Mesendoderm (in vitro differentiated cells): ENCODE results near the gene FAM110A.
"Not testable (repeated sequence)": the region's sequence is repeated elsewhere in the genome, so short reads cannot be mapped to it uniquely, and the experiment has no call there.

Experiments
- DNase-seq: peaks from one replicate; pipeline ENCODE4 v3.0.0; 2013
- H2AK5ac ChIP-seq: 2 replicates; pipeline ENCODE4 v1.6.1; 2013; ENCODE audit warnings: low read length, inconsistent platforms
- H2BK120ac ChIP-seq: 2 replicates; pipeline ENCODE4 v1.6.1; 2013; ENCODE audit warnings: low read depth, mild to moderate bottlenecking, low read length, moderate library complexity, mixed read lengths
- H2BK15ac ChIP-seq: replicated peaks from 2 replicates; pipeline ENCODE4 v1.6.1; 2013; ENCODE audit warnings: low read depth, mild to moderate bottlenecking, moderate library complexity
- H2BK5ac ChIP-seq: 2 replicates; pipeline ENCODE4 v1.6.1; 2013; ENCODE audit warnings: low read length, inconsistent platforms
- H3K18ac ChIP-seq: 2 replicates; pipeline ENCODE4 v1.6.1; 2013; ENCODE audit warnings: mild to moderate bottlenecking, low read length, mixed read lengths
- H3K23ac ChIP-seq: one replicate; pipeline ENCODE4 v1.6.1; 2013; ENCODE audit warnings: low read length
- H3K27ac ChIP-seq: 2 replicates; pipeline ENCODE4 v1.5.1; 2013; ENCODE audit warnings: low read depth, mild to moderate bottlenecking, inconsistent platforms, low read length, moderate library complexity
- H3K27me3 ChIP-seq: 2 replicates; pipeline ENCODE4 v1.6.1; 2013; ENCODE audit warnings: low read length, control low read depth, mild to moderate bottlenecking, inconsistent platforms; ENCODE audit not compliant: insufficient read depth, poor library complexity
- H3K36me3 ChIP-seq: 2 replicates; pipeline ENCODE4 v1.6.1; 2013; ENCODE audit warnings: low read length, inconsistent platforms; ENCODE audit not compliant: control insufficient read depth, insufficient read depth
- H3K4ac ChIP-seq: one replicate; pipeline ENCODE4 v1.6.1; 2013; ENCODE audit warnings: low read depth, mild to moderate bottlenecking, low read length, moderate library complexity
- H3K4me1 ChIP-seq: 2 replicates; pipeline ENCODE4 v1.6.1; 2013; ENCODE audit warnings: low read depth, low read length, inconsistent platforms; ENCODE audit not compliant: control insufficient read depth
- H3K4me2 ChIP-seq: 2 replicates; pipeline ENCODE4 v1.6.1; 2013; ENCODE audit warnings: low read length
- H3K4me3 ChIP-seq: 2 replicates; pipeline ENCODE4 v1.5.1; 2013; ENCODE audit warnings: mild to moderate bottlenecking, low read length
- H3K56ac ChIP-seq: one replicate; pipeline ENCODE4 v1.6.1; 2013; ENCODE audit warnings: low read length
- H3K79me1 ChIP-seq: 2 replicates; pipeline ENCODE4 v1.6.1; 2013; ENCODE audit warnings: low read length, inconsistent platforms
- H3K79me2 ChIP-seq: 2 replicates; pipeline ENCODE4 v1.6.1; 2013; ENCODE audit warnings: mild to moderate bottlenecking, low read length; ENCODE audit not compliant: control insufficient read depth, insufficient read depth
- H3K9ac ChIP-seq: 2 replicates; pipeline ENCODE4 v1.6.1; 2013; ENCODE audit warnings: low read length, inconsistent platforms
- H4K5ac ChIP-seq: one replicate; pipeline ENCODE4 v1.6.1; 2013; ENCODE audit warnings: low read length
- H4K8ac ChIP-seq: one replicate; pipeline ENCODE4 v1.6.1; 2013; ENCODE audit warnings: low read depth, mild to moderate bottlenecking, control low read depth, low read length, moderate library complexity
- WGBS: extraction: QIAGEN DNeasy Blood & Tissue Kit; methylation state at CpG from one replicate; pipeline ENCODE4 v1.1.7; 2013; ENCODE audit warnings: low lambda C conversion rate, missing lambda C conversion rate; ENCODE audit not compliant: insufficient coverage; ENCODE audit errors: extremely low coverage; 5-methylcytosine and 5-hydroxymethylcytosine counted together

Gene FAM110A

DNA sequence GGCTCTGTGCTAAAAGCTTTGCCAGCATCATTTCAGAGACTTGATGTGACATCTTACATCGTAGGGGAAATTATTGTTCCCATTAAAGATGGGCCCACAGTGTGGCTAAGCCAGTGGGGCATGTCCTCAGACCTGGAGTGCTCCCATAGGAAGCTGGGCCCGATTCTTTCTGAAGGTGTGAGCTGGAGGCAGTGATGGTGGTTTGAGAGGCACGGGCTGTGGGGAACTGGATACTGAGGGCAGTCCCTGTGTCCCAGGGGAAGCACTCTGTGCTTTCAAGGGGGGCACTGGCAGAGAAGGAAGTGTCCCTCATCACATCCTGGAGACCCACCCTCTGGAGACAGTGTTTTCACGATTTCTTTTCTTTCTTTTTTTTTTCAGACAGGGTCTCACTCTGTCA, 8.6 kb upstream of the FAM110A start:
- no peak overlapping the region for H4K5ac ChIP-seq
- no peak overlapping the region for H3K56ac ChIP-seq
- no peaks in the 10 kb centered on the region for H3K79me2 ChIP-seq
- H3K4ac ChIP-seq: no peak overlapping the region
- no peak overlapping the region for H2AK5ac ChIP-seq
- no peak overlapping the region for H3K18ac ChIP-seq
- H3K79me1 ChIP-seq: no peaks in the 10 kb centered on the region
- H4K8ac ChIP-seq: no peak overlapping the region
- no peaks in the 10 kb centered on the region for H3K4me1 ChIP-seq
- H2BK120ac ChIP-seq: no peak overlapping the region
- WGBS: no CpG with 5 or more reads among the region's 4 CpGs
- H2BK15ac ChIP-seq: no peak overlapping the region
- DNase-seq: no peak
- no peak overlapping the region for H3K23ac ChIP-seq
- no peak overlapping the region for H3K4me2 ChIP-seq
- H3K9ac ChIP-seq: no peak overlapping the region
- no peak overlapping the region for H3K4me3 ChIP-seq
- no peaks in the 10 kb centered on the region for H3K36me3 ChIP-seq
- no peak overlapping the region for H2BK5ac ChIP-seq
- H3K27ac ChIP-seq: no peak overlapping the region
- H3K27me3 ChIP-seq: no peaks in the 10 kb centered on the region

- Histone ChIP-seq H3K27ac (no peak overlapping the region), H3K36me3 (no peaks in the 10 kb centered on the region), H4K8ac (no peak overlapping the region), H2BK15ac (no peak overlapping the region), H3K4ac (no peak overlapping the region), H3K4me2 (no peak overlapping the region), H2AK5ac (no peak overlapping the region), H3K23ac (no peak overlapping the region), H3K79me2 (no peaks in the 10 kb centered on the region), H2BK5ac (no peak overlapping the region), H3K18ac (no peak overlapping the region), H3K79me1 (no peaks in the 10 kb centered on the region), H3K56ac (no peak overlapping the region), H4K5ac (no peak overlapping the region), H2BK120ac (no peak overlapping the region), H3K27me3 (no peaks in the 10 kb centered on the region), H3K9ac (no peak overlapping the region), H3K4me3 (no peak overlapping the region), H3K4me1 (no peaks in the 10 kb centered on the region)
- WGBS: no CpG with 5 or more reads among the region's 9 CpGs
- DNase-seq: no peak
These were observed 7.6 kb upstream of the FAM110A start for GRCh38 chr20:825710-826421.

- Histone ChIP-seq H2BK15ac (no peak overlapping the region), H3K4me1 (no peaks in the 10 kb centered on the region), H2BK120ac (no peak overlapping the region), H3K18ac (no peak overlapping the region), H2AK5ac (no peak overlapping the region), H3K4me2 (no peak overlapping the region), H4K8ac (no peak overlapping the region), H2BK5ac (no peak overlapping the region), H3K79me2 (no peaks in the 10 kb centered on the region), H3K27ac (no peak overlapping the region), H3K36me3 (no peaks in the 10 kb centered on the region), H3K27me3 (no peaks in the 10 kb centered on the region), H3K23ac (no peak overlapping the region), H3K9ac (no peak overlapping the region), H4K5ac (no peak overlapping the region), H3K79me1 (no peaks in the 10 kb centered on the region), H3K56ac (no peak overlapping the region), H3K4me3 (no peak overlapping the region), H3K4ac (no peak overlapping the region)
- no CpG with 5 or more reads among the region's 7 CpGs for WGBS
- DNase-seq: no peak
These were observed 6.7 kb upstream of the FAM110A start for GRCh38 chr20:826695-827323.

GRCh38 chr20:827981-828380, 5.5 kb upstream of the FAM110A start:
- H3K4me2 ChIP-seq, H3K56ac ChIP-seq, H3K23ac ChIP-seq, H3K79me2 ChIP-seq, H3K27me3 ChIP-seq, H3K9ac ChIP-seq, H2BK120ac ChIP-seq, H3K79me1 ChIP-seq, H3K4ac ChIP-seq, H3K4me3 ChIP-seq, H3K27ac ChIP-seq, H2AK5ac ChIP-seq, H3K4me1 ChIP-seq, H2BK15ac ChIP-seq, DNase-seq, H4K8ac ChIP-seq, H3K18ac ChIP-seq, H3K36me3 ChIP-seq, H4K5ac ChIP-seq, H2BK5ac ChIP-seq: not testable (repeated sequence)
- WGBS: no CpG with 5 or more reads among the region's 8 CpGs

GRCh38 chr20:828987-829386, 4.5 kb upstream of the FAM110A start:
- Histone ChIP-seq H3K4me3 (no peak overlapping the region), H3K79me2 (no peaks in the 10 kb centered on the region), H3K9ac (no peak overlapping the region), H4K5ac (no peak overlapping the region), H3K18ac (no peak overlapping the region), H3K4ac (no peak overlapping the region), H3K56ac (no peak overlapping the region), H2AK5ac (no peak overlapping the region), H3K4me1 (no peaks in the 10 kb centered on the region), H3K23ac (no peak overlapping the region), H3K27ac (no peak overlapping the region), H4K8ac (no peak overlapping the region), H3K4me2 (no peak overlapping the region), H2BK120ac (no peak overlapping the region), H3K27me3 (no peaks in the 10 kb centered on the region), H3K36me3 (no peaks in the 10 kb centered on the region), H2BK5ac (no peak overlapping the region), H2BK15ac (no peak overlapping the region), H3K79me1 (no peaks in the 10 kb centered on the region)
- WGBS: no CpG with 5 or more reads among the region's 6 CpGs
- DNase-seq: no peak

GRCh38 chr20:829551-829950, 4.0 kb upstream of the FAM110A start:
- Histone ChIP-seq H3K79me1 (no peaks in the 10 kb centered on the region), H3K36me3 (no peaks in the 10 kb centered on the region), H3K4me2 (no peak overlapping the region), H3K9ac (no peak overlapping the region), H2BK120ac (no peak overlapping the region), H3K79me2 (no peaks in the 10 kb centered on the region), H3K4me3 (no peak overlapping the region), H3K18ac (no peak overlapping the region), H3K27me3 (no peaks in the 10 kb centered on the region), H3K27ac (no peak overlapping the region), H4K8ac (no peak overlapping the region), H2BK5ac (no peak overlapping the region), H2BK15ac (no peak overlapping the region), H3K56ac (no peak overlapping the region), H3K23ac (no peak overlapping the region), H3K4ac (no peak overlapping the region), H4K5ac (no peak overlapping the region), H3K4me1 (peaks cover 2% of the 10 kb centered on the region), H2AK5ac (no peak overlapping the region)
- no CpG with 5 or more reads among the region's 2 CpGs for WGBS
- DNase-seq: no peak
